Measurements from ENCODE around the gene DNAI4. TPM values are rescaled to one million over a fixed set of nuclear protein-coding genes. Genes with fewer than 3 reads are reported as not detected.
"Not testable (repeated sequence)": the region's sequence is repeated elsewhere in the genome, so short reads cannot be mapped to it uniquely, and the experiment has no call there.

Gene DNAI4
- polyA plus RNA-seq, 1 donor (not counting 4 experiments of a cell fraction or from before 2014, with no cell fraction given), result 4.1 TPM

DNA sequence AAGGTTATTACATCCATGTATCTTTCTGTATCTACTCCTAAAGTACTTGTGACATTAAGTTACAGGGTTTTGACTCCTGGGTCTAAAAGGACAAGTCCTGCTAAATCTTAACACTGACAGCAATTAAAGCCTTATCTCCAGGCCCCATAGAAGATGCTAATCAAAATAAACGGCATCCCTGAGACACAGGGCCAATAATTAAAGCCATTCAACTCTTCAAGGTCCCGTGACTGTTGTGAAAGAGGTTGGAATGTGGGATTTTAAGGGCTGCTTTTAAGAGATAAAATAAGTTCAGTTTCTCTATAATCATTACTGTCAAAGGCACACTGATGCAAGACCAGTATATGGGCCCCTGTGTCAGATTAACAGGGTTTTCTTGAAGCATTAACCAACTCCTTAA, 8.3 kb downstream of the DNAI4 start:
- DNase-seq (ENCODE audit: low read depth, low spot score), result no peak
- peaks cover 0 to 3% of the 10 kb centered on the region in 2 experiments for H3K36me3 ChIP-seq (ENCODE audit: control insufficient read depth in 2 of 2, extremely low read depth in 1 of 2, insufficient read depth in 2 of 2, low read length in 2 of 2)
- H3K4me1 ChIP-seq (ENCODE audit: control insufficient read depth, extremely low read depth, insufficient read depth, low read length), result no peaks in the 10 kb centered on the region
- H3K27me3 ChIP-seq (ENCODE audit: control insufficient read depth, extremely low read depth, insufficient read depth, low read length), result no peaks in the 10 kb centered on the region
- TF ChIP-seq, protein P1, sequence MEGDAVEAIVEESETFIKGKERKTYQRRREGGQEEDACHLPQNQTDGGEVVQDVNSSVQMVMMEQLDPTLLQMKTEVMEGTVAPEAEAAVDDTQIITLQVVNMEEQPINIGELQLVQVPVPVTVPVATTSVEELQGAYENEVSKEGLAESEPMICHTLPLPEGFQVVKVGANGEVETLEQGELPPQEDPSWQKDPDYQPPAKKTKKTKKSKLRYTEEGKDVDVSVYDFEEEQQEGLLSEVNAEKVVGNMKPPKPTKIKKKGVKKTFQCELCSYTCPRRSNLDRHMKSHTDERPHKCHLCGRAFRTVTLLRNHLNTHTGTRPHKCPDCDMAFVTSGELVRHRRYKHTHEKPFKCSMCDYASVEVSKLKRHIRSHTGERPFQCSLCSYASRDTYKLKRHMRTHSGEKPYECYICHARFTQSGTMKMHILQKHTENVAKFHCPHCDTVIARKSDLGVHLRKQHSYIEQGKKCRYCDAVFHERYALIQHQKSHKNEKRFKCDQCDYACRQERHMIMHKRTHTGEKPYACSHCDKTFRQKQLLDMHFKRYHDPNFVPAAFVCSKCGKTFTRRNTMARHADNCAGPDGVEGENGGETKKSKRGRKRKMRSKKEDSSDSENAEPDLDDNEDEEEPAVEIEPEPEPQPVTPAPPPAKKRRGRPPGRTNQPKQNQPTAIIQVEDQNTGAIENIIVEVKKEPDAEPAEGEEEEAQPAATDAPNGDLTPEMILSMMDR (optimal IDR thresholded peaks at IDR 0.05 in 1 of 3, IDR thresholded peaks at IDR 0.05 in 1 of 3, conservative IDR thresholded peaks at IDR 0.05 in 1 of 3; ENCODE audit: extremely low read depth in 1 of 3, insufficient read depth in 2 of 3, low read length in 3 of 3), result no peak
- no peak for TF ChIP-seq EZH2 (IDR thresholded peaks at IDR 0.05; ENCODE audit: low read length)
- no peak overlapping the region for H3K4me3 ChIP-seq (ENCODE audit: control insufficient read depth in 2 of 3, extremely low read depth in 1 of 3, insufficient read depth in 2 of 3, low read depth in 1 of 3, low read length in 3 of 3)
- H3K9me1 ChIP-seq (ENCODE audit: control insufficient read depth, extremely low read depth, insufficient read depth, low read length), result no peaks in the 10 kb centered on the region
- dilution Hi-C loops (cut with MboI; ENCODE audit: extremely low pct_ligation_motif_present, low sequenced_read_pairs), result no loop called here
- FAIRE-seq, result no peak
- peaks cover 5% of the 10 kb centered on the region for H3K79me2 ChIP-seq (ENCODE audit: control insufficient read depth, insufficient read depth, low read length)
- no peaks in the 10 kb centered on the region for H3K9me3 ChIP-seq (ENCODE audit: control insufficient read depth, low read depth, low read length)
- no peak overlapping the region for H3K9ac ChIP-seq (ENCODE audit: control insufficient read depth, extremely low read depth, insufficient read depth, low read length)
- H4K20me1 ChIP-seq (ENCODE audit: control insufficient read depth, extremely low read depth, insufficient read depth, low read length), result no peaks in the 10 kb centered on the region
- H2AFZ ChIP-seq (ENCODE audit: control insufficient read depth, low read length), result no peak overlapping the region
- no peak overlapping the region for H3K4me2 ChIP-seq (ENCODE audit: control insufficient read depth, extremely low read depth, insufficient read depth, low read depth, low read length)
- H3K27ac ChIP-seq (ENCODE audit: control insufficient read depth, insufficient read depth, low read length), result no peak overlapping the region

DNA sequence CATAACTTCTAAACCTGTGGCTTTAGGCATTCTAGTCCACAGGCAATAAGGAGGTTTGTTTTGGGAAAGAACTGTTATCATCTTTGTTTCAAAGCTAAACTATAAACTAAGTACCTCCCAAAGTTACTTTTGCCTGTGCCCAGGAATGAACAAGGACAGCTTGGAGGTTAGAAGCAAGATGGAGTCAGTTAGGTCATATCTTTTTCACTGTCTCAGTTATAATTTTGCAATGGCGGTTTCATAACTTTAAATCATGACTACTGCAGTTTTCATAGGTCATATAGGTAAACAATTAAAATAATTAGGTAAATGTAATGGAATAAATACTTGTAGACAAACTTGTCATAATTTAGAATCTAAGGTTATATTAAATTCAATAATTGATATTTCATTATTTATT, 9.5 kb downstream of the DNAI4 start:
- dilution Hi-C loops (cut with MboI; ENCODE audit: extremely low pct_ligation_motif_present, low sequenced_read_pairs); H3K27ac ChIP-seq (ENCODE audit: control insufficient read depth, insufficient read depth, low read length); H3K4me2 ChIP-seq (ENCODE audit: control insufficient read depth, extremely low read depth, insufficient read depth, low read depth, low read length); H3K9me1 ChIP-seq (ENCODE audit: control insufficient read depth, extremely low read depth, insufficient read depth, low read length); H3K36me3 ChIP-seq (ENCODE audit: control insufficient read depth in 2 of 2, extremely low read depth in 1 of 2, insufficient read depth in 2 of 2, low read length in 2 of 2); H3K9me3 ChIP-seq (ENCODE audit: control insufficient read depth, low read depth, low read length); H3K4me1 ChIP-seq (ENCODE audit: control insufficient read depth, extremely low read depth, insufficient read depth, low read length); FAIRE-seq; H3K79me2 ChIP-seq (ENCODE audit: control insufficient read depth, insufficient read depth, low read length); H4K20me1 ChIP-seq (ENCODE audit: control insufficient read depth, extremely low read depth, insufficient read depth, low read length); DNase-seq (ENCODE audit: low read depth, low spot score); H3K27me3 ChIP-seq (ENCODE audit: control insufficient read depth, extremely low read depth, insufficient read depth, low read length); H3K9ac ChIP-seq (ENCODE audit: control insufficient read depth, extremely low read depth, insufficient read depth, low read length); H3K4me3 ChIP-seq (ENCODE audit: control insufficient read depth in 2 of 3, extremely low read depth in 1 of 3, insufficient read depth in 2 of 3, low read depth in 1 of 3, low read length in 3 of 3); H2AFZ ChIP-seq (ENCODE audit: control insufficient read depth, low read length): not testable (repeated sequence)

DNA sequence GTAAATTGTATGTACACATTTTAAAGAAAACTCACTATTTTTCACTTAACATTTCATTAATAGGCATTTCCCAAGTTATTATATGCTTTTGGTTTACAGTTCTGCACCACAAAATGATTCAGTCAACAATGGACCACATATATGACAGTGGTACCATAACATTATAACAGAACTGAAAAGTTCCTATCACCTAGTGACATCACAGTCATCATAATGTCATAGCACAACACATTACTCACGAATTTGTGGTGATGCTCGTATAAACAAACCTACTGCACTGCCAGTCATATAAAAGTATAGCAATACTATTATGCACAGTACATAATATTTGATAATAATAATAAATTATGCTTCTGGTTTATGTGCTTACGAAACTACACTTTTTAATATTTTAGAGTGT, 30.9 kb downstream of the DNAI4 start:
- Histone ChIP-seq H3K4me2 (ENCODE audit: control insufficient read depth, extremely low read depth, insufficient read depth, low read depth, low read length) (no peak overlapping the region), H4K20me1 (ENCODE audit: control insufficient read depth, extremely low read depth, insufficient read depth, low read length) (no peaks in the 10 kb centered on the region), H3K36me3 (ENCODE audit: control insufficient read depth in 2 of 2, extremely low read depth in 1 of 2, insufficient read depth in 2 of 2, low read length in 2 of 2) (no peaks in the 10 kb centered on the region), H3K27ac (ENCODE audit: control insufficient read depth, insufficient read depth, low read length) (no peak overlapping the region), H3K9me3 (ENCODE audit: control insufficient read depth, low read depth, low read length) (no peaks in the 10 kb centered on the region), H3K79me2 (ENCODE audit: control insufficient read depth, insufficient read depth, low read length) (no peaks in the 10 kb centered on the region), H3K9ac (ENCODE audit: control insufficient read depth, extremely low read depth, insufficient read depth, low read length) (no peak overlapping the region), H3K27me3 (ENCODE audit: control insufficient read depth, extremely low read depth, insufficient read depth, low read length) (no peaks in the 10 kb centered on the region), H3K4me3 (ENCODE audit: control insufficient read depth in 2 of 3, extremely low read depth in 1 of 3, insufficient read depth in 2 of 3, low read depth in 1 of 3, low read length in 3 of 3) (no peak overlapping the region), H2AFZ (ENCODE audit: control insufficient read depth, low read length) (no peak overlapping the region), H3K9me1 (ENCODE audit: control insufficient read depth, extremely low read depth, insufficient read depth, low read length) (no peaks in the 10 kb centered on the region), H3K4me1 (ENCODE audit: control insufficient read depth, extremely low read depth, insufficient read depth, low read length) (no peaks in the 10 kb centered on the region)
- TF ChIP-seq, protein P1 (optimal IDR thresholded peaks at IDR 0.05 in 1 of 3, IDR thresholded peaks at IDR 0.05 in 1 of 3, conservative IDR thresholded peaks at IDR 0.05 in 1 of 3; ENCODE audit: extremely low read depth in 1 of 3, insufficient read depth in 2 of 3, low read length in 3 of 3), result no peak
- TF ChIP-seq EZH2 (IDR thresholded peaks at IDR 0.05; ENCODE audit: low read length), result no peak
- dilution Hi-C loops (cut with MboI; ENCODE audit: extremely low pct_ligation_motif_present, low sequenced_read_pairs), result no loop called here
- FAIRE-seq (no peak), DNase-seq (ENCODE audit: low read depth, low spot score) (no peak)
